RWPE2 (cell line): Measurements from ENCODE around the gene LCORL.

Experiments
- ATAC-seq: fragments of 200-7000 bp; cut with Tn5 transposase; 3 replicates; pipeline ENCODE4 v1.9.1; 2021; ENCODE audit warnings: low read depth
- DNase-seq: peaks from one replicate; pipeline ENCODE4 v3.0.0-alpha.2; 2020; ENCODE audit warnings: low spot score
- H3K27ac ChIP-seq: fragments of 450-650 bp; 2 replicates; pipeline ENCODE4 v1.5.1; 2017; ENCODE audit warnings: mild to moderate bottlenecking; ENCODE audit not compliant: poor library complexity, severe bottlenecking
- H3K27me3 ChIP-seq: fragments of 250-450 bp; sonication (Bioruptor Pico); 2 replicates; pipeline ENCODE4 v1.5.1; 2021; ENCODE audit warnings: mild to moderate bottlenecking, moderate library complexity; ENCODE audit not compliant: insufficient read depth, poor library complexity, severe bottlenecking
- H3K36me3 ChIP-seq: fragments of 250-450 bp; sonication (Bioruptor Pico); 2 replicates; pipeline ENCODE4 v1.5.1; 2020; ENCODE audit warnings: low read depth, mild to moderate bottlenecking, moderate library complexity
- H3K4me1 ChIP-seq: fragments of 250-450 bp; sonication (Bioruptor Pico); 2 replicates; pipeline ENCODE4 v1.5.1; 2021; ENCODE audit warnings: mild to moderate bottlenecking, moderate library complexity; ENCODE audit not compliant: insufficient read depth, poor library complexity, severe bottlenecking
- H3K4me3 ChIP-seq: fragments of 250-450 bp; sonication (Bioruptor Pico); 2 replicates; pipeline ENCODE4 v1.5.1; 2021; ENCODE audit warnings: mild to moderate bottlenecking, moderate library complexity; ENCODE audit not compliant: severe bottlenecking
- H3K9me3 ChIP-seq: fragments of 250-450 bp; sonication (Bioruptor Pico); 2 replicates; pipeline ENCODE4 v1.5.1; 2021; ENCODE audit warnings: mild to moderate bottlenecking, moderate library complexity; ENCODE audit not compliant: severe bottlenecking
- CTCF ChIP-seq: fragments of 450-650 bp; IDR thresholded peaks from one replicate; pipeline ENCODE4 v1.5.1; 2017; ENCODE audit warnings: mild to moderate bottlenecking, moderate library complexity; ENCODE audit not compliant: poor library complexity, severe bottlenecking

LCORL gene

GRCh38 chr4:18021720-18022571 is at the start of gene LCORL:
LCORL (minus strand) TSS chr4:18021755; CDS start chr4:18021751, 4 bp downstream.
- peak within 1 kb of the TSS; percentile 71 for H3K27ac ChIP-seq
- TF ChIP-seq CTCF, result peak; percentile 13

GRCh38 chr4:18069810-18070209 is 48.3 kb upstream of the LCORL start:
- Histone ChIP-seq H3K4me3 (no peak overlapping the region), H3K27ac (no peak overlapping the region), H3K36me3 (no peaks in the 10 kb centered on the region), H3K4me1 (no peaks in the 10 kb centered on the region), H3K9me3 (no peaks in the 10 kb centered on the region), H3K27me3 (no peaks in the 10 kb centered on the region)
- DNase-seq (no peak), ATAC-seq (no peak)
- no peak for TF ChIP-seq CTCF

More at GRCh38 chr4:18021720-18022571, at the start of gene LCORL:
- H3K4me3 ChIP-seq, result peak within 1 kb of the TSS; percentile 91
- no peaks in the 10 kb centered on the region for H3K4me1 ChIP-seq
- H3K36me3 ChIP-seq, result no peaks in the 10 kb centered on the region
- H3K27me3 ChIP-seq, result peaks cover 7% of the 10 kb centered on the region
- ATAC-seq, result peak; percentile 89
- H3K9me3 ChIP-seq, result no peaks in the 10 kb centered on the region
- DNase-seq, result peak; percentile 94

- Histone ChIP-seq H3K36me3 (no peaks in the 10 kb centered on the region), H3K4me3 (no peak overlapping the region), H3K27ac (no peak overlapping the region), H3K4me1 (no peaks in the 10 kb centered on the region), H3K9me3 (no peaks in the 10 kb centered on the region), H3K27me3 (no peaks in the 10 kb centered on the region)
- ATAC-seq, result no peak
- DNase-seq, result no peak
- TF ChIP-seq CTCF, result no peak
Measured at GRCh38 chr4:18067031-18067430, 45.5 kb upstream of the LCORL start.

- Histone ChIP-seq H3K36me3 (no peaks in the 10 kb centered on the region), H3K9me3 (no peaks in the 10 kb centered on the region), H3K27me3 (peaks cover 6% of the 10 kb centered on the region), H3K27ac (no peak overlapping the region), H3K4me1 (no peaks in the 10 kb centered on the region), H3K4me3 (no peak overlapping the region)
- ATAC-seq (no peak), DNase-seq (no peak)
- no peak for TF ChIP-seq CTCF
Measured at GRCh38 chr4:18063079-18063478, 41.5 kb upstream of the LCORL start.
